Stimulated activated naive CD4-positive, alpha-beta T cell (primary cell): ENCODE data around the gene CDH9.
"Not testable (repeated sequence)": the region's sequence is repeated elsewhere in the genome, so short reads cannot be mapped to it uniquely, and the experiment has no call there.

ENCODE experiments used
- DNase-seq, 6 experiments: peaks; one replicate each; lab custom pipeline; 2025; lab: John Stamatoyannopoulos, UW

The CDH9 gene

GRCh38 chr5:26955161-26955560, 83.2 kb downstream of the CDH9 start:
- no peak for DNase-seq

GRCh38 chr5:26948921-26949320, 89.5 kb downstream of the CDH9 start:
- DNase-seq = no peak

GRCh38 chr5:26945901-26946300, 92.5 kb downstream of the CDH9 start:
- DNase-seq = no peak

- DNase-seq = no peak
Measured at GRCh38 chr5:26942481-26942880, 95.9 kb downstream of the CDH9 start.

GRCh38 chr5:26940994-26941393, 97.4 kb downstream of the CDH9 start:
- DNase-seq = no peak

GRCh38 chr5:26932238-26932637, 106.1 kb downstream of the CDH9 start:
- DNase-seq = no peak

- no peak for DNase-seq
Measured at GRCh38 chr5:26921439-26921838, 116.9 kb downstream of the CDH9 start.

- DNase-seq = no peak
Measured at GRCh38 chr5:26903469-26903868, 134.9 kb downstream of the CDH9 start.

- no peak for DNase-seq
Measured at GRCh38 chr5:26894719-26895263, 143.6 kb downstream of the CDH9 start.

- DNase-seq = no peak
Measured at GRCh38 chr5:26893078-26893477, 145.3 kb downstream of the CDH9 start.

- no peak for DNase-seq
Measured at GRCh38 chr5:26889815-26890214, 148.6 kb downstream of the CDH9 start.

GRCh38 chr5:26884481-26884880, 153.9 kb downstream of the CDH9 start:
- DNase-seq = no peak

- DNase-seq = no peak
Measured at GRCh38 chr5:26883375-26883774, 155.0 kb downstream of the CDH9 start.

- DNase-seq = no peak
Measured at GRCh38 chr5:26881901-26882300, 156.5 kb downstream of the CDH9 start.

- DNase-seq = no peak
Measured at GRCh38 chr5:26877154-26877553, 161.2 kb downstream of the CDH9 start.

- no peak for DNase-seq
Measured at GRCh38 chr5:26872337-26872736, 166.0 kb downstream of the CDH9 start.

- no peak for DNase-seq
Measured at GRCh38 chr5:26869781-26870180, 168.6 kb downstream of the CDH9 start.

GRCh38 chr5:26868504-26868903, 169.9 kb downstream of the CDH9 start:
- peak in 3 of 6 experiments; percentile 19 to 69 (median 55) for DNase-seq

- DNase-seq = no peak
Measured at GRCh38 chr5:26864061-26864460, 174.3 kb downstream of the CDH9 start.

- DNase-seq = no peak
Measured at GRCh38 chr5:26856238-26856637, 182.1 kb downstream of the CDH9 start.

- not testable (repeated sequence) for DNase-seq
Measured at GRCh38 chr5:26852450-26852849, 185.9 kb downstream of the CDH9 start.

GRCh38 chr5:26847041-26847736, 191.2 kb downstream of the CDH9 start:
- DNase-seq = no peak

GRCh38 chr5:26843677-26844076, 194.7 kb downstream of the CDH9 start:
- no peak for DNase-seq

- no peak for DNase-seq
Measured at GRCh38 chr5:26833596-26833995, 204.8 kb downstream of the CDH9 start.
